Stimulated activated CD8-positive, alpha-beta memory T cell treated with anti-CD3 and anti-CD28 coated beads, Interleukin-4, amount 100 ng/mL, for 24 hours (primary cell): ENCODE measurements around the gene SNAI3.

Source experiments
- DNase-seq: peaks from one replicate; pipeline ENCODE4 v3.0.0-alpha.2; 2020; ENCODE audit warnings: low read depth

The SNAI3 gene

GRCh38 chr16:88721815-88722755, 35.8 kb upstream of the SNAI3 start:
- DNase-seq = no peak

DNA sequence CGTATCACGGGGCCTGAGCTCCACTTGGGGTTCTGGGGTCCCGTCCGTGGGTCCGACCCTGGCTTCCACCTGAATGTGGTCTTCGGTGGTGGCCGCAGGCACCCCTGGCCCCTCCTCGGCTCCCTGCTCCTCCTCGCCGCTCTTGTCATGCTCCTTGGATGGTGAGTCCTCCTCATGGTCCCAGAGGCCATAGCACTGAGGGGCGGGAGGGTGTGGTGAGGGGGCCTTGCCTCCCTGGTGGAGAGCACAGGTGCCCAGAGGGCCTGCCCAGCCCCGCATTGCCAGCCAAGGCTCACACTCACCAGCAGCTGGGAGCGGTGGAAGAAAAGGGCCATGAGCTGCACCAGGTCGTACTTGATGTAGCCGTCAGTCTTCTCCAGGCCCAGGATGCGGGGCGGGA, 34.9 kb upstream of the SNAI3 start:
- no peak for DNase-seq

DNA sequence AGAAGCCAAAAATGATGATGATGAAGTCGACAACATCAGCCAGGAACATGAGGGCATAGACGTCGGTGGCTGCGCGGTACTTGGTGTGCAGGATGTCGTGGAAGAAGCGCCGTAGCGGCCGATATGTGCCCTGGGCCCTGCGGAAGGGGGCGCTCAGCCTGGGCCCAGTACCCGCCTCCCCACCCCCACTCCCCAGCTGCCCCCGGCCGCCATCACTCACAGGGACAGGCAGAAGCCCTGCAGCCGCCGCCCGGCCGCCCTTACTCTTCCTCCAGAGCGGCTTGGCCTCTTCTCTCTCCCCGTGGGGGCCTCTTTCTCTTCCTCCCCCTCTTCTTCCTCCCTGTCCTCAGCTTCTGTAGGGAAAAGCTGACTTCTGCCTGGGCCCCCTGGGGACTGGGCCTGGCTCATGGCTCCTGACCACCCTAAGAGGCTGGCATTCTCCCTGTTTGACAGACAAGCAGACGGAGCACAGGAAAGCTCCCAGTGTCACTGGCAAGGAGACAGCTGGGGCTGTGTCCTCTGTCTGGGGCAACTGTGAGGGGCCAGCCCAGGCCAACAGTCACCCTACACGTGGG, 34.2 kb upstream of the SNAI3 start:
- no peak for DNase-seq

GRCh38 chr16:88719933-88720296, 33.6 kb upstream of the SNAI3 start:
- no peak for DNase-seq

GRCh38 chr16:88719267-88719932, 33.1 kb upstream of the SNAI3 start:
- DNase-seq = no peak

DNA sequence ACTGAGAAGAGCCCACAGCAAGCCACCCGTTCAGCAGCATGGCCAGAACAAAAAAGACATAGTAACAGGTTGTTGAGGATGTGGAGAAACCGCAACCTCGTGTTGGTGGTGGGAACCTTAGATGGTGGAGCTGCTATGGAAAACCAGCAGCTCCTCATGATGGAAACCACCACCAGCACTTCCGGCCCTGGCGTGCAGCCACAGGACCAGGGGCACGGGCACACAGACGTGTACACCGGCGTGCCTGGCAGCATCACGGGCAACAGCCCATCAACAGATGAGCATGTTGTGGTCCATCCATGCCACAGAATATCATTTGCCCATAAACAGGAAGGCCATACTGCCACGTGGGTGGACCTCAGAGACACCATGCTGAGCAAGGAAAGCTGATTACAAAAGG, 31.9 kb upstream of the SNAI3 start:
- DNase-seq = no peak

DNA sequence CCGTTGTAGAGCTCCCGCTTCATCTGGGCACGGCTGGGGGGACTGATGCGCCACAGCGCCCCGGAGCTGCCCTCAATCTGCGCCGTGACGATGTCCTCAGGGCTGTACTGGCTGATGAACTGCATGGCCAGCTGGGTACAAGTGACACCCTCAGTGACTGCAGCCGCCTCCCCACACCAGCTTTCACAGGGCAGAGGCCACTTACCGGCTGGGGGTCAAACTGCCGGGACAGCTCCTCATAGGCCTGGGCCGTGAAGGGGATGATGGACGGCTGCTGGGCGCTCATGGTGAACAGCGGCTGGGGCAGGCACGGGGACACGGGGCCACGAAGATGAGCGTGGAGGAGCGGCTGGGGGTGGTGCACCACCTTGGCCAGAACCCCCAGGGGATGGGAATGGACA, 30.3 kb upstream of the SNAI3 start:
- no peak for DNase-seq

- DNase-seq = no peak
Measured at GRCh38 chr16:88716201-88716600, 29.9 kb upstream of the SNAI3 start.

DNA sequence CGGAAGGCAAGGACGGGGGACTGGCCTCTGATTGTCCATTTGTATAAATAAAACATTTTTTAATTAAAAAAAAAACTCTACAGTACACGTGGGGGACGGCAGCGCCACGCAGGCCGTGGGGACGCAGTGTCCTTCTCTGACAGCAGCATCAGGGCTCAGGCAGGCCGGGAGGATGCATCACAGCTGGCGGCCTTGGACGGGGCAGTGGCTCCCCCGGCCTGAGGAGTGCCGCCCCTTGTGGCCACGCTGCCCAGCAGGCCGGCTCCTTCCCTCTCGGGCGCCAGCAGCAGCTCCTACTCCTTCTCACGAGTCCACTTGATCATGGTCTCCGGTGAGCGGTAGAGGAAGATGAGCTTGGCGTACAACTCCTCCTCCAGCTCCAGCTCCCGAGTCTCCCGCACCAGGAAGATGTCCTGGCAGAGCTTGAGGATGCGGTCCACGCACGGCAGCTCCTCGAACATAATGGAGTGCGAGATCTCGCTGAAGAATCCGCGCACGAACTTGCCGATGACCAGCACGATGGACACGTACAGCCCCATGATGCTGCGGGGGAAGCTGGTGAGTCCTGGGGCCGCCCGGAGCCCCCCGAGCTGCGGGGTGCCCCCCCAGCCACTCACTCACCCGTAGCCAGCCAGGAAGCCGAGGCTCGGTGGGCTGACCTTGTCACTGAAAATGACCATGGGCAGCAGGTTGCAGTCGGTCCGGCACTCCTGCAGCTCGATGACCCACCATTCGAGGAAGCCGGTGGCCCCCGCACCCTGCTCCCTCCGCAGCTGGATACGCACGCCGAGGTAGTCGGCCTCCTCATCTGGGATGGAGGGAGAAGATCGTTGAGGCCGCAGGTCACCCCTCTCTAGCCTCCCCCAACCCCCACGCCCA, 29.2 kb upstream of the SNAI3 start:
- no peak for DNase-seq

GRCh38 chr16:88714420-88715302, 28.4 kb upstream of the SNAI3 start:
- no peak for DNase-seq

DNA sequence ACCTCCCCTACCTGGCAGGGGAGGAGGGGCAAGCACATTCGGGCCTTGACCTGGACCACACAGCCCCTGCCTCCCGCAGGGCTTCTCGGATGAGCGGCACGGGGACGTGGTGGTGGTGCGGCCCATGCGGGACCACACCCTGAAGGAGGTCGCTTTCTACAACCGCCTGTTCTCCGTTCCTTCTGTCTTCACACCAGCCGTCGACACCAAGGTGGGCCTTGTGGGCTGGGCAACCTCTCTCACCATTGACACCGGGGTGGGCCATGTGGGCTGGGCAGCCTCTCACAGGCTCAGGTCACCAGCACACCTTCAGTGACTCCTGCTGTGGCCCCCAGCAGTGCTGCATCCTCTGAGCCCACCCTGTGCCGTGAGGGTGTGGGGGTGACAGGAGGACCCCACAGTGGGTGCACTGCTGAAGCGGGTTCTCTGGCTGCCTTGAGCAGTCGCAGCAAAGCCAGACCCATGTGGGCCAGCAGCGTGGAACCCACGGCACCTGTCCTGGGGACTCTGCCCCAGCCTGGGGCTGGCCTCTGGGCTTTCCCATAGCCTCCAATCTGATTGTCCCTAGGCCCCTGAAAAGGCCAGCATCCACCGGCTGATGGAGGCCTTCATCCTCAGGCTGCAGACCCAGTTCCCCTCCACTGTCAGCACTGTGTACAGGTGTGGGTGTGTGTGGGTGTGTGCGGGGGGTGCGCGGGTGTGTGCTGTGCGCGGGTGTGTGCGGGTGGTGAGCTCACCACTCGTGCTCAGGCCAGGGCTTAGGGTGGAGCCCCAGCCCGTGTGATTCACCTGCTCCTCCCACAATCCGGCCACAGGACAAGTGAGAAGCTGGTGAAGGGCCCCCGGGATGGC, 27.5 kb upstream of the SNAI3 start:
- no peak for DNase-seq

DNA sequence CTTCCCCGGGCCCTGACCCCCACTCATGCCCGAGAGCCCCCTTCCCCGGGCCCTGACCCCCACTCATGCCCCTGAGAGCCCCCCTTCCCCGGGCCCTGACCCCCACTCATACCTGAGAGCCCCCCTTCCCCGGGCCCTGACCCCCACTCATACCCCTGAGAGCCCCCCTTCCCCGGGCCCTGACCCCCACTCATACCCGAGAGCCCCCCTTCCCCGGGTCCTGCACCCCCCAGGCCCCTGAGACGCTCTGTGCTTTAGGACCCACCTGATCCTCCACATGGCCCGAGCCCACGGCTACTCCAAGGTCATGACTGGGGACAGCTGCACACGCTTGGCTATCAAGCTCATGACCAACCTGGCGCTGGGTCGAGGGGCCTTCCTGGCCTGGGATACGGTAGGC, 26.7 kb upstream of the SNAI3 start:
- DNase-seq = no peak

DNA sequence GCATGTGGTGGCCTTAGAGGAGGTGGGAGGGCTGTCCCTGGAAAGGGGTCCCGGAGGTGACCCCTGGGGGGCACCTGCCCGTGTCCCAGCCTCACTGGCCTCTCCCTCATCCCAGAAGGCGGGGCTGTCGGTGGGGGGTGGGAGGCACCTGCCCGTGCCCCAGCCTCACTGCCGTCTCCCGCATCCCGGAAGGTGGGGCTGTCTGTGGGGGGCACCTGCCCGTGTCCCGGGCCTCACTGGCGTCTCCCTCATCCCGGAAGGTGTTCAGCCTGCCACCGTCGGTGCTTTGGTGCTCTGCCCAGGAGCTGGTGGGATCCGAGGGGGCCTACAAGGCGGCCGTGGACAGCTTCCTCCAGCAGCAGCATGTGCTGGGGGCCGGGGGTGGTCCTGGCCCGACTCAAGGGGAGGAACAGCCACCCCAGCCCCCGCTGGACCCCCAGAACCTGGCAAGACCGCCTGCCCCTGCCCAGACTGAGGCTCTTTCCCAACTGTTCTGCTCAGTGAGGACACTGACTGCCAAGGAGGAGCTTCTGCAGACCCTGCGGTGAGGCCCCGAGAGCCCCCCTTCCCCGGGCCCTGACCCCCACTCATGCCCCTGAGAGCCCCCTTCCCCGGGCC, 26.2 kb upstream of the SNAI3 start:
- no peak for DNase-seq

DNA sequence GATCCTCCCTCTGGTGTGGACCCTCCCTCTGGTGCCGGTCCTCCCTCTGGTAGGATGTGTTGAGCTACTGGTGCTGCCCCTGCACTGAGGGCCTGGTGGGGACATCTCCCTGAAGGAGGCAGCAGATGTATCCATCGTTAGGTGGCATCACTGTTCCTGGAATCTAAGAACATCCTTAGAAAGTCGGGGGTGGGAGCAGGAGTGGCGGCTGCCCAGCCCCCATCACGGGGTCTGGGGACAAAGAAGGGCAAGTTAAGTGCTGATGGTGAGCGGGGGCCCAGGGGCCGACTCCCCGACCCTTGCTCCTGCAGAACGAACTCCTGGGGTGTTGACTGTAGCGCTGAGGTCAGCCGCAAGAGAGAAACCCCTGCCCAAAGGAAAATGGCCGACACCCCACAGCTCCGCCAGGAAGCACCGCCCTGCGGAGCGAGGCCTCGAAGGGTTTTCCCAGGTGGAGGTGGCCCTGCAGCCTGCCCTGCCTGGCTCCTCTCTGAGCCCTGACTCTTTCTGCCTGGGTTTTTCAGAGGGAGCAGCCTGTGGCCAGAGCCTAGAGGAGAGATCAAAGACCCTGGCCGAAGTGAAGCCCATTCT, 25.5 kb upstream of the SNAI3 start:
- no peak for DNase-seq

DNA sequence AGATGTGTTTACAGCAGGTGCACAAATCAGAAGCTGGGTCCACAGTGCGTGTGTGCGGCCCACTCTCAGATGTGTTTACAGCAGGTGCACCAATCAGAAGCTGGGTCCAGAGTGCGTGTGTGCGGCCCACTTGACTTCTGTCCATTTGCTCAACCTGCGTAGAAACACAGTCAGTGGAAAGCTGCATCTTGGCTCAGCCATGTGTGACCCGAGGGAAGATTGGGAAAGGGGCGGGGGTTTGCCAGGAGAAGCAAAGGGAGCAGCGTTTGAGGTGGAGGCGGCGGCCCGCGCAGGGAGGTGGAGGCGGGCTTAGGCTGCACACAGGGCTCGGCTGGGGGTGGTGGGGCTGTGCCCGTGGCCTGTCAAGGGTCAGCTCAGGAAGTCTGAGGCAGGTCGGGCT, 24.2 kb upstream of the SNAI3 start:
- no peak for DNase-seq

DNA sequence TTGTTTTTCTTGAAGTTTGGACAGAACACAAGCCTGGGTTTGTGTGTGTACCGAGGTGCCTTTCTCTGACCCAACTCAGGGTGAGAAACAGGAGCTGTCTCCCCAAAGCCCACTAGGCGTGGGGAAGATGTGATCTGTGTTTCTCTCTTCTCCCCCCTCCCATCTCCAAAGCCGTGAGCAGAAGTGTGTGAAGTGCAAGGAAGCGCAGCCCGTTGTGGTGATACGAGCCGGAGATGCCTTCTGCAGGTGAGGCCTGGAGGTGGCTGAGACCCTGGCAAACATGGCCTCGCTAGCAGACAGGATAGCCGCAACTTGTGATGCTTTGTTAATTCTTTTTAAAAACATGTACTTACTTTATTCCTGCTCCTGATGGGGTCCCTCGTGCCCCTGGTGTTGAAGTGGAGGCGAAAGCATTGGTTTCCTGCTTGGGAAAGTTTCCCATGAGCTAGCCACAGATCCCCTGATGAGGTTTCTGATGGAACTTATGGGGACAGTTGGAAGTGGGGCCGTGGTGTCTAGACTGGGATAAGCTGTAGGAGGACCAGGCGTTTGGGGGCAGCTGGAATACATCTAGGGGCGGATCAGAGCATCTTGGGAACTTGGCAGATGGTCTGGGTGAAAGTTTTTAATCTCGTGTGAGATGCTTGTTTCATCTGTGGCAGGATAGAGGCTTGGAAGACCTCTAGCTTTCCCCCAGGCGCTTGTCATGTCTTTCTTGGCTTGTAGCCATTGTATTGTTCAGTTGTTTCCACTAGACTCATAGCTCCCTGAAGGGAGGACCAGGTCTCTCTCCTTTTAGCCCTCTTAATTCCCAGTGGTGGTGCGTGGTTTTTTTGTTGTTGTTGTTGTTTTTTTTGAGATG, 20.9 kb upstream of the SNAI3 start:
- DNase-seq = no peak

DNA sequence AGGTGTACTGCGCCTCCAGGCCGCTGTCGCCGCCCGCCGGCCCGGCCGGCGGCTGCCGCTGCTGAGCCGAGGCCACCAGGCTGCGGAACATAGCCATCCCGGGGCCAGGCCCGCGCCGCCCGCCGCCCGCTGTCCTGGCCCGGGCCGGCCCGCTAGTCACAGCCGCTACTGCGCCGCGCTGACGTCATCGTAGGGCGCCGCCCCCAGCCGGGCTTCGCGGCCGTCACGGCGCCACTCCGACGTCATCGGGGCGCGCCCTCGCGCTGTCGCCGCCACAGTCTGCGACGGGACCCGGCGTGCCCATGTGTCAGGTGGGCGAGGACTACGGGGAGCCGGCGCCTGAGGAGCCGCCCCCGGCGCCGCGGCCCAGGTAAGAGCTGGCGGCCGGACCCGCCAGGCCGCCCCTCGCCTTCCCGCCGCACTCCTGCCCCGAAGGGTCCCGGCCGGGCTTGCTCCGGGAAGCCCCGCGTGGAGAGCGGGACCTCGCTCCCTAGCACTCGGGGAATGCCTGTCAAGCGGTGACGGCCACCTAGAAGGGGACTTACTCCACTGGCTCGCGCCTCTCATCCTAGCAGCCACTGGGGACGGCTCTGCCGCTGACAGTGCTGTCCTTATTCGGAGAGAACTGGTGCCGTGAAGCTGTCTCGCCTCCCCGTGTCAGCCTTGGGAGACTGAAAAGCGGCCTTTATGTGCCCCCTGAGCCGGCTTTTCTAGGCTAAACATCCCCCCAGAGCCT, 20.1 kb upstream of the SNAI3 start, which contains the start of the genes CTU2 and RNF166:
Gene CTU2, plus strand, starts transcription at position 275 of the 736 bp plus-strand sequence. Its CDS starts 28 bp downstream, at position 303.
Gene RNF166, minus strand, starts transcription at position 180 of the 736 bp plus-strand sequence. Its CDS starts 83 bp downstream, at position 97.
- peak; percentile 91 for DNase-seq
